Tibial nerve (tissue), 3 donors: ENCODE data around the gene ARRB1.

ENCODE experiments used
- EP300 ChIP-seq, 2 donors: sonication (generic); formaldehyde crosslinking; IDR thresholded peaks; one replicate each; pipeline ENCODE4 v1.6.1; 2017; ENCODE audit warnings: antibody characterized with exemption in 2 of 2, mild to moderate bottlenecking in 1 of 2
- POLR2A ChIP-seq, 2 donors: fragments of 450-650 bp; IDR thresholded peaks; one replicate each; pipeline ENCODE4 v1.6.1; 2017; ENCODE audit warnings: antibody characterized with exemption in 2 of 2, mild to moderate bottlenecking in 2 of 2, moderate library complexity in 2 of 2

DNA sequence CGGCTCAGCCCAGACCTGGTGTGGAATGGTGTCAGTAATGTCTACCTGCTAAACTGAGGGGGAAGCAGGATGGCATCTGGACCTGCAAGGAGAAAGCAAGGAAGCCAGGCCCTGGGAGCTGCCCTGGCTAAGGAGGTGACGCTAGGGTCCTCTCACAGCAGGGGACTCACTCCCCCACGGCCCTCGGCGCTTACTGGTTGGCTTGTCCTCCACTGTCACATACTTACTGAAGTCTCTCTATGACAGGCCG is 62.0 kb downstream of the ARRB1 start:
- TF ChIP-seq POLR2A (IDR thresholded peaks at IDR 0.05): no peak
- no peak for TF ChIP-seq EP300 (IDR thresholded peaks at IDR 0.05)
